Endothelial cell (in vitro differentiated cells): ENCODE data around the gene ZNF626. TPM values are rescaled to one million over a fixed set of nuclear protein-coding genes. Genes with fewer than 3 reads are reported as not detected.
"Not testable (repeated sequence)": the region's sequence is repeated elsewhere in the genome, so short reads cannot be mapped to it uniquely, and the experiment has no call there.

Experiments used
- DNase-seq: peaks from one replicate; pipeline ENCODE4 v3.0.0; 2021; ENCODE audit warnings: low spot score
- H3K27ac Mint-ChIP-seq: one replicate; pipeline ENCODE4 v1.8.0; 2021; ENCODE audit warnings: mixed read lengths, inconsistent platforms; ENCODE audit not compliant: unreplicated experiment
- H3K27me3 Mint-ChIP-seq: one replicate; pipeline ENCODE4 v1.8.0; 2021; ENCODE audit warnings: mild to moderate bottlenecking, moderate library complexity, mixed read lengths, inconsistent platforms; ENCODE audit not compliant: unreplicated experiment
- H3K36me3 Mint-ChIP-seq: one replicate; pipeline ENCODE4 v1.8.0; 2021; ENCODE audit warnings: mild to moderate bottlenecking, low read depth, mixed read lengths, inconsistent platforms; ENCODE audit not compliant: unreplicated experiment
- H3K4me1 Mint-ChIP-seq: one replicate; pipeline ENCODE4 v1.8.0; 2021; ENCODE audit warnings: mild to moderate bottlenecking, mixed read lengths, inconsistent platforms; ENCODE audit not compliant: unreplicated experiment
- H3K4me3 Mint-ChIP-seq: one replicate; pipeline ENCODE4 v1.8.0; 2021; ENCODE audit warnings: mild to moderate bottlenecking, mixed read lengths, inconsistent platforms; ENCODE audit not compliant: unreplicated experiment
- H3K9me3 Mint-ChIP-seq: one replicate; pipeline ENCODE4 v1.8.0; 2021; ENCODE audit warnings: mixed read lengths, inconsistent platforms; ENCODE audit not compliant: unreplicated experiment
- CTCF ChIP-seq: fragments of 200-600 bp; sonication (generic); IDR thresholded peaks from one replicate; pipeline ENCODE4 v1.5.0; 2021; ENCODE audit warnings: antibody characterized with exemption; ENCODE audit not compliant: unreplicated experiment
- total RNA-seq: library from RNA; stranded (reverse); fragmentation: NEBNext Ultra II Directional; extraction: Animal tissue kit (Norgen Biotek cat#: 25700); gene quantifications from one replicate; pipeline ENCODE4 v1.2.1, GENCODE V29; 2021; ENCODE audit not compliant: unreplicated experiment

The ZNF626 gene
- total RNA-seq, 1 donor from 2014 or later: 19.1 TPM

- Mint-ChIP-seq H3K27me3 (peaks cover 2% of the 10 kb centered on the region), H3K27ac (no peak overlapping the region), H3K4me1 (no peaks in the 10 kb centered on the region), H3K4me3 (no peak overlapping the region), H3K36me3 (peaks cover 4% of the 10 kb centered on the region), H3K9me3 (no peaks in the 10 kb centered on the region)
- no peak for DNase-seq
- TF ChIP-seq CTCF: no peak
These were observed 45.3 kb downstream of the ZNF626 start for GRCh38 chr19:20616071-20616470.

GRCh38 chr19:20614971-20615370 lies 46.4 kb downstream of the ZNF626 start:
- not testable (repeated sequence) for H3K27ac Mint-ChIP-seq, H3K4me3 Mint-ChIP-seq, H3K9me3 Mint-ChIP-seq, DNase-seq, H3K27me3 Mint-ChIP-seq, H3K36me3 Mint-ChIP-seq, H3K4me1 Mint-ChIP-seq

- DNase-seq: no peak
- Mint-ChIP-seq H3K36me3 (no peaks in the 10 kb centered on the region), H3K9me3 (no peaks in the 10 kb centered on the region), H3K27me3 (peaks cover 2% of the 10 kb centered on the region), H3K4me3 (no peak overlapping the region), H3K27ac (no peak overlapping the region), H3K4me1 (no peaks in the 10 kb centered on the region)
- no peak for TF ChIP-seq CTCF
These were observed 48.6 kb downstream of the ZNF626 start for GRCh38 chr19:20612711-20613316.

- Mint-ChIP-seq H3K4me3 (no peak overlapping the region), H3K36me3 (no peaks in the 10 kb centered on the region), H3K4me1 (no peaks in the 10 kb centered on the region), H3K27ac (no peak overlapping the region), H3K9me3 (no peaks in the 10 kb centered on the region), H3K27me3 (peaks cover 2% of the 10 kb centered on the region)
- no peak for DNase-seq
- TF ChIP-seq CTCF: no peak
These were observed 49.5 kb downstream of the ZNF626 start for GRCh38 chr19:20611866-20612265.

GRCh38 chr19:20607943-20608342 lies 53.4 kb downstream of the ZNF626 start:
- TF ChIP-seq CTCF: no peak
- H3K9me3 Mint-ChIP-seq: no peaks in the 10 kb centered on the region

More at GRCh38 chr19:20607943-20608342, 53.4 kb downstream of the ZNF626 start:
- H3K4me1 Mint-ChIP-seq: no peaks in the 10 kb centered on the region
- H3K4me3 Mint-ChIP-seq: no peak overlapping the region
- no peak overlapping the region for H3K27ac Mint-ChIP-seq
- no peaks in the 10 kb centered on the region for H3K36me3 Mint-ChIP-seq
- peaks cover 2% of the 10 kb centered on the region for H3K27me3 Mint-ChIP-seq
- no peak for DNase-seq

Other genes starting within 250 kb of the ZNF626 start
- gene ZNF737, start 95.8 kb downstream of the ZNF626 start, total RNA-seq: 14.2 TPM
- gene ZNF66, start 114.7 kb upstream of the ZNF626 start, total RNA-seq: 17.6 TPM